Activated CD4-positive, alpha-beta T cell treated with anti-CD3 and anti-CD28 coated beads, Interleukin-2, amount 10 ng/mL, durations not matched to agents 24 days and 14 days (primary cell): ENCODE measurements around the gene ATP5F1E. TPM values are rescaled to one million over a fixed set of nuclear protein-coding genes. Genes with fewer than 3 reads are reported as not detected.

Experiments
- DNase-seq: peaks from one replicate; pipeline ENCODE4 v3.0.0; 2022
- H3K27ac Mint-ChIP-seq: one replicate; pipeline ENCODE4 v1.8.0; 2022; ENCODE audit warnings: mild to moderate bottlenecking, mixed read lengths
- H3K27me3 Mint-ChIP-seq: one replicate; pipeline ENCODE4 v1.8.0; 2022; ENCODE audit warnings: mixed read lengths
- H3K36me3 Mint-ChIP-seq: one replicate; pipeline ENCODE4 v1.8.0; 2022; ENCODE audit warnings: low read depth, mild to moderate bottlenecking, mixed read lengths
- H3K4me1 Mint-ChIP-seq: one replicate; pipeline ENCODE4 v1.8.0; 2021; ENCODE audit warnings: mixed read lengths
- H3K4me3 Mint-ChIP-seq: one replicate; pipeline ENCODE4 v1.8.0; 2022; ENCODE audit warnings: mild to moderate bottlenecking, moderate library complexity, mixed read lengths
- H3K9me3 Mint-ChIP-seq: one replicate; pipeline ENCODE4 v1.8.0; 2021; ENCODE audit warnings: mixed read lengths
- intact Hi-C: fragments of 100-400 bp; cut with micrococcal nuclease; formaldehyde crosslinking; loops from one replicate; pipeline ENCODE4 v1.15.1; 2023
- total RNA-seq: library from RNA; stranded (reverse); gene quantifications from 2 replicates; pipeline ENCODE4 v1.2.3, GENCODE V29; 2022

Gene ATP5F1E
- 69.9 and 70.9 TPM in 2 replicates for total RNA-seq

GRCh38 chr20:59032023-59032712, at the start of gene ATP5F1E:
TSS of gene ATP5F1E (minus strand) at chr20:59032335. CDS start at chr20:59032251, 84 bp downstream.
- intact Hi-C loops, result loop anchor here (1.0 to 5.0 kb wide), 5 partner anchors 10 to 380 kb away; partner anchors contain the start of genes NELFCD, PRELID3B and STX16

GRCh38 chr20:59081036-59081435, 48.9 kb upstream of the ATP5F1E start:
- Mint-ChIP-seq H3K9me3 (no peaks in the 10 kb centered on the region), H3K27me3 (peaks cover 30% of the 10 kb centered on the region), H3K27ac (no peak overlapping the region), H3K4me1 (peaks cover 8% of the 10 kb centered on the region), H3K36me3 (no peaks in the 10 kb centered on the region), H3K4me3 (no peak overlapping the region)
- no peak for DNase-seq
- intact Hi-C loops, result no loop called here

More at GRCh38 chr20:59032023-59032712, at the start of gene ATP5F1E:
- H3K27me3 Mint-ChIP-seq, result no peaks in the 10 kb centered on the region
- H3K4me1 Mint-ChIP-seq, result peaks cover 56% of the 10 kb centered on the region
- no peaks in the 10 kb centered on the region for H3K9me3 Mint-ChIP-seq
- peak; percentile 99 for DNase-seq
- peak within 1 kb of the TSS; percentile 95 for H3K4me3 Mint-ChIP-seq
- peaks cover 65% of the 10 kb centered on the region for H3K36me3 Mint-ChIP-seq
- peak within 1 kb of the TSS; percentile 97 for H3K27ac Mint-ChIP-seq

GRCh38 chr20:59078231-59078630, 46.1 kb upstream of the ATP5F1E start:
- Mint-ChIP-seq H3K27ac (no peak overlapping the region), H3K9me3 (no peaks in the 10 kb centered on the region), H3K27me3 (peaks cover 28% of the 10 kb centered on the region), H3K4me1 (peaks cover 22% of the 10 kb centered on the region), H3K36me3 (no peaks in the 10 kb centered on the region), H3K4me3 (no peak overlapping the region)
- DNase-seq, result no peak
- intact Hi-C loops, result no loop called here

GRCh38 chr20:59077705-59078104, 45.6 kb upstream of the ATP5F1E start:
- no peak for DNase-seq
- intact Hi-C loops, result no loop called here
- Mint-ChIP-seq H3K4me3 (no peak overlapping the region), H3K9me3 (no peaks in the 10 kb centered on the region), H3K27ac (no peak overlapping the region), H3K27me3 (peaks cover 27% of the 10 kb centered on the region), H3K36me3 (no peaks in the 10 kb centered on the region), H3K4me1 (peaks cover 22% of the 10 kb centered on the region)

- H3K36me3 Mint-ChIP-seq, result no peaks in the 10 kb centered on the region
- no peak for DNase-seq
- peaks cover 26% of the 10 kb centered on the region for H3K27me3 Mint-ChIP-seq
- peaks cover 24% of the 10 kb centered on the region for H3K4me1 Mint-ChIP-seq
- no peak overlapping the region for H3K27ac Mint-ChIP-seq
- intact Hi-C loops, result loop anchor here (2.0 kb wide), 1 partner anchor 27 kb away; no protein-coding TSS in a partner anchor
- H3K9me3 Mint-ChIP-seq, result no peaks in the 10 kb centered on the region
- H3K4me3 Mint-ChIP-seq, result no peak overlapping the region
Observed at GRCh38 chr20:59075934-59076508, 43.9 kb upstream of the ATP5F1E start.

- no peaks in the 10 kb centered on the region for H3K36me3 Mint-ChIP-seq
- H3K27me3 Mint-ChIP-seq, result peaks cover 36% of the 10 kb centered on the region
- intact Hi-C loops, result loop anchor here (2.0 kb wide), 1 partner anchor 26 kb away; no protein-coding TSS in a partner anchor
- no peaks in the 10 kb centered on the region for H3K9me3 Mint-ChIP-seq
- H3K4me3 Mint-ChIP-seq, result no peak overlapping the region
- H3K27ac Mint-ChIP-seq, result no peak overlapping the region
- DNase-seq, result no peak
- peaks cover 24% of the 10 kb centered on the region for H3K4me1 Mint-ChIP-seq
Observed at GRCh38 chr20:59074456-59074855, 42.3 kb upstream of the ATP5F1E start.

- Mint-ChIP-seq H3K9me3 (no peaks in the 10 kb centered on the region), H3K36me3 (no peaks in the 10 kb centered on the region), H3K4me1 (peaks cover 24% of the 10 kb centered on the region), H3K27me3 (peaks cover 41% of the 10 kb centered on the region), H3K4me3 (no peak overlapping the region), H3K27ac (no peak overlapping the region)
- DNase-seq, result no peak
- intact Hi-C loops, result no loop called here
Observed at GRCh38 chr20:59073582-59073981, 41.4 kb upstream of the ATP5F1E start.

- Mint-ChIP-seq H3K4me1 (peaks cover 17% of the 10 kb centered on the region), H3K36me3 (no peaks in the 10 kb centered on the region), H3K4me3 (no peak overlapping the region), H3K27ac (no peak overlapping the region), H3K27me3 (peaks cover 50% of the 10 kb centered on the region), H3K9me3 (no peaks in the 10 kb centered on the region)
- DNase-seq, result no peak
- intact Hi-C loops, result no loop called here
Observed at GRCh38 chr20:59071216-59071615, 39.1 kb upstream of the ATP5F1E start.

GRCh38 chr20:59069026-59069425, 36.9 kb upstream of the ATP5F1E start:
- DNase-seq, result no peak
- Mint-ChIP-seq H3K27ac (no peak overlapping the region), H3K4me3 (no peak overlapping the region), H3K27me3 (peaks cover 43% of the 10 kb centered on the region), H3K4me1 (peaks cover 3% of the 10 kb centered on the region), H3K9me3 (no peaks in the 10 kb centered on the region), H3K36me3 (no peaks in the 10 kb centered on the region)
- intact Hi-C loops, result no loop called here

- no peak overlapping the region for H3K27ac Mint-ChIP-seq
- peaks cover 43% of the 10 kb centered on the region for H3K27me3 Mint-ChIP-seq
- intact Hi-C loops, result no loop called here
- H3K4me1 Mint-ChIP-seq, result peaks cover 3% of the 10 kb centered on the region
- no peak for DNase-seq
- no peaks in the 10 kb centered on the region for H3K36me3 Mint-ChIP-seq
- H3K4me3 Mint-ChIP-seq, result no peak overlapping the region
- H3K9me3 Mint-ChIP-seq, result no peaks in the 10 kb centered on the region
Observed at GRCh38 chr20:59068534-59068933, 36.4 kb upstream of the ATP5F1E start.

GRCh38 chr20:59064214-59064722, 32.1 kb upstream of the ATP5F1E start:
- Mint-ChIP-seq H3K4me1 (peaks cover 3% of the 10 kb centered on the region), H3K27me3 (peaks cover 45% of the 10 kb centered on the region), H3K4me3 (no peak overlapping the region), H3K36me3 (no peaks in the 10 kb centered on the region), H3K27ac (no peak overlapping the region), H3K9me3 (no peaks in the 10 kb centered on the region)
- intact Hi-C loops, result no loop called here
- no peak for DNase-seq

- DNase-seq, result peak; percentile 50
- Mint-ChIP-seq H3K27me3 (peaks cover 40% of the 10 kb centered on the region), H3K4me3 (no peak overlapping the region), H3K27ac (no peak overlapping the region), H3K36me3 (no peaks in the 10 kb centered on the region), H3K4me1 (peaks cover 3% of the 10 kb centered on the region), H3K9me3 (no peaks in the 10 kb centered on the region)
- intact Hi-C loops, result no loop called here
Observed at GRCh38 chr20:59063358-59064213, 31.5 kb upstream of the ATP5F1E start.

GRCh38 chr20:59062081-59062480, 29.9 kb upstream of the ATP5F1E start:
- Mint-ChIP-seq H3K4me1 (peaks cover 3% of the 10 kb centered on the region), H3K9me3 (no peaks in the 10 kb centered on the region), H3K27ac (no peak overlapping the region), H3K27me3 (peaks cover 31% of the 10 kb centered on the region), H3K4me3 (no peak overlapping the region), H3K36me3 (no peaks in the 10 kb centered on the region)
- DNase-seq, result peak; percentile 45
- intact Hi-C loops, result no loop called here
